ENCODE data around the gene BRI3. TPM values are rescaled to one million over a fixed set of nuclear protein-coding genes. Genes with fewer than 3 reads are reported as not detected.

Gene BRI3
- total and polyA plus RNA-seq, 2 of the 8 experiments (the other 6 are each of a cell fraction or from before 2014, with no cell fraction given) = 77.5 to 93.4 TPM

- TF ChIP-seq YY1 (IDR thresholded peaks at IDR 0.05; ENCODE audit: low read depth, low read length) (peak; percentile 87), RNF2 (IDR thresholded peaks at IDR 0.05; ENCODE audit: borderline replicate concordance, low read depth, low read length, missing control alignments, poor library complexity, severe bottlenecking) (no peak), RXRA (IDR thresholded peaks at IDR 0.05; ENCODE audit: insufficient read depth, low read depth, low read length) (no peak)
Observed at GRCh38 chr7:98323597-98324322, 42.3 kb downstream of the BRI3 start (continued).
